Activated naive CD8-positive, alpha-beta T cell treated with anti-CD3 and anti-CD28 coated beads, Interleukin-2, amount 50 U/mL, for 24 hours (primary cell): ENCODE results near the gene IL4.
"Not testable (repeated sequence)": the region's sequence is repeated elsewhere in the genome, so short reads cannot be mapped to it uniquely, and the experiment has no call there.

Source experiments
- ATAC-seq: fragments of 150-1000 bp; cut with Tn5 transposase; one replicate; pipeline ENCODE4 v1.10.0; 2021
- DNase-seq: peaks from one replicate; pipeline ENCODE4 v3.0.0; 2021
- H3K27ac Mint-ChIP-seq: one replicate; pipeline ENCODE4 v1.8.0; 2021; ENCODE audit warnings: mild to moderate bottlenecking, mixed read lengths
- H3K27me3 Mint-ChIP-seq: one replicate; pipeline ENCODE4 v1.8.0; 2021; ENCODE audit warnings: mixed read lengths
- H3K36me3 Mint-ChIP-seq: one replicate; pipeline ENCODE4 v1.8.0; 2021; ENCODE audit warnings: low read depth, mixed read lengths
- H3K4me1 Mint-ChIP-seq: one replicate; pipeline ENCODE4 v1.8.0; 2021; ENCODE audit warnings: mixed read lengths
- H3K4me3 Mint-ChIP-seq: one replicate; pipeline ENCODE4 v1.8.0; 2021; ENCODE audit warnings: mild to moderate bottlenecking, moderate library complexity, mixed read lengths
- H3K9me3 Mint-ChIP-seq: one replicate; pipeline ENCODE4 v1.8.0; 2021; ENCODE audit warnings: mixed read lengths

Gene IL4

GRCh38 chr5:132688536-132689339 is 14.9 kb downstream of the IL4 start:
- peak overlapping the region; percentile 16 for H3K4me3 Mint-ChIP-seq
- no peaks in the 10 kb centered on the region for H3K9me3 Mint-ChIP-seq
- peak overlapping the region; percentile 70 for H3K27ac Mint-ChIP-seq
- DNase-seq (no peak), ATAC-seq (peak; percentile 61)
- peaks cover 2% of the 10 kb centered on the region for H3K36me3 Mint-ChIP-seq
- H3K4me1 Mint-ChIP-seq, result peaks cover 48% of the 10 kb centered on the region
- no peaks in the 10 kb centered on the region for H3K27me3 Mint-ChIP-seq

- no peak for DNase-seq
- no peak for ATAC-seq
- Mint-ChIP-seq H3K4me1 (peaks cover 44% of the 10 kb centered on the region), H3K27ac (no peak overlapping the region), H3K4me3 (no peak overlapping the region), H3K36me3 (peaks cover 2% of the 10 kb centered on the region), H3K27me3 (no peaks in the 10 kb centered on the region), H3K9me3 (no peaks in the 10 kb centered on the region)
Observed at GRCh38 chr5:132689513-132689912, 15.7 kb downstream of the IL4 start.

DNA sequence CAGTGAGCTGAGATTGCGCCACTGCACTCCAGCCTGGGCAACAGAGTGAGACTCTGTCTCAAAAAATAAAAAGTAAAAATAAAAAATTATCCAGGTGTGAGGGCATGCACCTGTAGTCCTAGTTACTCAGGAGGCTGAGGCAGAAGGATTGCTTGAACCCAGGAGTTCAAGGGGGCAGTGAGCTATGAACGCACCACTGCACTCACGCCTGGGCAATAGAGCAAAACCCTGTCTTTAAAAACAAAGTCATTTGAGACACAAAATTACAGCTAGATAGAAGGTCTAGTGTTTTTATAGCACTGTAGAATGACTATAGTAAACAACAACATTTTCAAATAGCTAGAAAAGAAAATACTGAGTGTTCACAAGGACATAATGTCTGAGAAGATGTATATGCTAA is 16.4 kb downstream of the IL4 start:
- ATAC-seq (no peak), DNase-seq (no peak)
- no peaks in the 10 kb centered on the region for H3K9me3 Mint-ChIP-seq
- H3K36me3 Mint-ChIP-seq, result peaks cover 2% of the 10 kb centered on the region
- H3K27ac Mint-ChIP-seq, result no peak overlapping the region
- H3K4me1 Mint-ChIP-seq, result peaks cover 38% of the 10 kb centered on the region
- no peak overlapping the region for H3K4me3 Mint-ChIP-seq
- no peaks in the 10 kb centered on the region for H3K27me3 Mint-ChIP-seq

- H3K27me3 Mint-ChIP-seq, H3K27ac Mint-ChIP-seq, DNase-seq, H3K4me3 Mint-ChIP-seq, ATAC-seq, H3K9me3 Mint-ChIP-seq, H3K36me3 Mint-ChIP-seq: not testable (repeated sequence)
- H3K4me1 Mint-ChIP-seq, result peaks cover 27% of the 10 kb centered on the region
Observed at GRCh38 chr5:132691755-132692631, 18.2 kb downstream of the IL4 start.

- H3K27ac Mint-ChIP-seq, result no peak overlapping the region
- no peaks in the 10 kb centered on the region for H3K9me3 Mint-ChIP-seq
- H3K27me3 Mint-ChIP-seq, result no peaks in the 10 kb centered on the region
- H3K4me1 Mint-ChIP-seq, result peaks cover 26% of the 10 kb centered on the region
- no peak for DNase-seq
- H3K36me3 Mint-ChIP-seq, result peaks cover 2% of the 10 kb centered on the region
- ATAC-seq, result no peak
- H3K4me3 Mint-ChIP-seq, result no peak overlapping the region
Observed at GRCh38 chr5:132692632-132692967, 18.8 kb downstream of the IL4 start.

GRCh38 chr5:132695956-132696355 is 22.2 kb downstream of the IL4 start:
- DNase-seq, result no peak
- Mint-ChIP-seq H3K27ac (no peak overlapping the region), H3K36me3 (peaks cover 19% of the 10 kb centered on the region), H3K27me3 (no peaks in the 10 kb centered on the region), H3K4me3 (no peak overlapping the region), H3K9me3 (no peaks in the 10 kb centered on the region), H3K4me1 (peaks cover 6% of the 10 kb centered on the region)
- no peak for ATAC-seq

GRCh38 chr5:132704875-132705274 is 31.1 kb downstream of the IL4 start:
- H3K27me3 Mint-ChIP-seq, result no peaks in the 10 kb centered on the region
- H3K27ac Mint-ChIP-seq, result no peak overlapping the region
- DNase-seq (no peak), ATAC-seq (no peak)
- no peak overlapping the region for H3K4me3 Mint-ChIP-seq
- H3K9me3 Mint-ChIP-seq, result no peaks in the 10 kb centered on the region
- peaks cover 24% of the 10 kb centered on the region for H3K36me3 Mint-ChIP-seq
- no peaks in the 10 kb centered on the region for H3K4me1 Mint-ChIP-seq

- H3K4me3 Mint-ChIP-seq, result no peak overlapping the region
- DNase-seq (no peak), ATAC-seq (no peak)
- no peaks in the 10 kb centered on the region for H3K4me1 Mint-ChIP-seq
- H3K27me3 Mint-ChIP-seq, result no peaks in the 10 kb centered on the region
- H3K36me3 Mint-ChIP-seq, result peaks cover 2% of the 10 kb centered on the region
- no peak overlapping the region for H3K27ac Mint-ChIP-seq
- no peaks in the 10 kb centered on the region for H3K9me3 Mint-ChIP-seq
Observed at GRCh38 chr5:132708645-132709044, 34.9 kb downstream of the IL4 start.

GRCh38 chr5:132714456-132715307 is 40.9 kb downstream of the IL4 start:
- Mint-ChIP-seq H3K4me3 (peak overlapping the region; percentile 0), H3K9me3 (no peaks in the 10 kb centered on the region), H3K4me1 (peaks cover 14% of the 10 kb centered on the region), H3K27me3 (no peaks in the 10 kb centered on the region), H3K27ac (no peak overlapping the region), H3K36me3 (peaks cover 2% of the 10 kb centered on the region)
- no peak for DNase-seq
- peak; percentile 33 for ATAC-seq

GRCh38 chr5:132718544-132719312 is 44.9 kb downstream of the IL4 start:
- H3K4me1 Mint-ChIP-seq, result peaks cover 14% of the 10 kb centered on the region
- H3K27ac Mint-ChIP-seq, result no peak overlapping the region
- H3K36me3 Mint-ChIP-seq, result peaks cover 5% of the 10 kb centered on the region
- H3K9me3 Mint-ChIP-seq, result no peaks in the 10 kb centered on the region
- H3K27me3 Mint-ChIP-seq, result no peaks in the 10 kb centered on the region
- no peak overlapping the region for H3K4me3 Mint-ChIP-seq
- DNase-seq (no peak), ATAC-seq (no peak)

DNA sequence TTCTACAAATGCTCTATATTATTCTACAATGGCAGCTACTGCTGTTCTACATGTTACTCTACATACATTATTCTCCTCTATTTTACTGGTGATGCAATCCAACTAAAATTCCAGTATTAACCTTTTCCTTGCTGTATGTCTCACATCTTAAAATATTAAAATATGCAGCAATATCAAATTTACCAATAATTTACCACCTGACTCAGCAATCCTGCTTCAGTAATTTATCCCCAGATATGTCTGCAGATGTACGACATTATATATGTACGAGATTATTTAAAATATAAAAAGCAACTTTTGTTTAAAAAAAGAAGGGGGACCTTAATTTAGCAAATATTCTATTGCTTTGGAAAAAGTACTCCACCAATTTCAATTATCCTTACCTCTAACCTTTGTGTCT is 52.0 kb downstream of the IL4 start:
- no peaks in the 10 kb centered on the region for H3K9me3 Mint-ChIP-seq
- peaks cover 5% of the 10 kb centered on the region for H3K4me1 Mint-ChIP-seq
- DNase-seq (no peak), ATAC-seq (no peak)
- peaks cover 12% of the 10 kb centered on the region for H3K36me3 Mint-ChIP-seq
- no peak overlapping the region for H3K27ac Mint-ChIP-seq
- H3K27me3 Mint-ChIP-seq, result no peaks in the 10 kb centered on the region
- no peak overlapping the region for H3K4me3 Mint-ChIP-seq

- Mint-ChIP-seq H3K4me3 (no peak overlapping the region), H3K27me3 (no peaks in the 10 kb centered on the region), H3K4me1 (peaks cover 5% of the 10 kb centered on the region), H3K27ac (no peak overlapping the region), H3K9me3 (no peaks in the 10 kb centered on the region), H3K36me3 (peaks cover 3% of the 10 kb centered on the region)
- DNase-seq (no peak), ATAC-seq (no peak)
Observed at GRCh38 chr5:132729896-132730295, 56.1 kb downstream of the IL4 start.
